A673 (cell line): ENCODE data around the gene OAS2. TPM values are rescaled to one million over a fixed set of nuclear protein-coding genes. Genes with fewer than 3 reads are reported as not detected.
A peak's percentile ranks its signal among the peaks of the same experiment; 100 is the strongest.

Experiments
- BruUV-seq: library from RNA; stranded (reverse); fragments of 400-500 nt; replicated peaks from 2 replicates; lab custom pipeline; 2021; lab: Mats Ljungman, UMichigan
- CTCF ChIA-PET: fragments of 300-600 bp; sonication (Branson Sonifier 250); formaldehyde crosslinking; loops from one replicate; lab custom pipeline; 2022; ENCODE audit warnings: antibody characterized with exemption; lab: Charles Lee
- POLR2A ChIA-PET: fragments of 300-600 bp; sonication (Branson Sonifier 250); formaldehyde crosslinking; loops from one replicate; lab custom pipeline; 2022; ENCODE audit warnings: antibody characterized with exemption; ENCODE audit not compliant: low non-redundant PET; lab: Charles Lee
- DNase-seq: peaks from one replicate; pipeline ENCODE4 v3.0.0-alpha.2; 2015; ENCODE audit warnings: low spot score
- H3K27ac ChIP-seq: fragments of 200-600 bp; sonication (generic); 2 replicates; pipeline ENCODE4 v1.5.1; 2016; ENCODE audit warnings: mixed run types, low read depth, mild to moderate bottlenecking, mixed read lengths, antibody characterized with exemption, low read length; ENCODE audit not compliant: poor library complexity, severe bottlenecking
- H3K27me3 ChIP-seq: fragments of 200-600 bp; sonication (generic); replicated peaks from 2 replicates; pipeline ENCODE4 v1.6.1; 2017; ENCODE audit warnings: mixed run types, low read depth, mild to moderate bottlenecking, mixed read lengths, antibody characterized with exemption, low read length; ENCODE audit not compliant: insufficient read depth, poor library complexity
- H3K36me3 ChIP-seq: fragments of 200-600 bp; sonication (generic); 2 replicates; pipeline ENCODE4 v1.6.1; 2016; ENCODE audit warnings: mixed run types, mild to moderate bottlenecking, mixed read lengths, antibody characterized with exemption, low read length; ENCODE audit not compliant: insufficient read depth, poor library complexity, severe bottlenecking
- H3K4me1 ChIP-seq: fragments of 200-600 bp; sonication (generic); 2 replicates; pipeline ENCODE4 v1.6.1; 2017; ENCODE audit warnings: mixed run types, mild to moderate bottlenecking, mixed read lengths, antibody characterized with exemption, low read length; ENCODE audit not compliant: insufficient read depth, poor library complexity, severe bottlenecking
- H3K4me3 ChIP-seq: fragments of 200-600 bp; sonication (generic); 2 replicates; pipeline ENCODE4 v1.5.1; 2016; ENCODE audit warnings: low read depth, mixed run types, mild to moderate bottlenecking, mixed read lengths, low read length; ENCODE audit not compliant: poor library complexity, severe bottlenecking
- H3K9me3 ChIP-seq: fragments of 200-600 bp; sonication (generic); 2 replicates; pipeline ENCODE4 v1.6.1; 2016; ENCODE audit warnings: mixed run types, low read depth, mild to moderate bottlenecking, mixed read lengths, antibody characterized with exemption, low read length; ENCODE audit not compliant: poor library complexity, severe bottlenecking
- CTCF ChIP-seq: fragments of 300-800, 200-600 bp; sonication (generic); conservative IDR thresholded peaks from 2 replicates; pipeline ENCODE4 v1.5.1; 2017; ENCODE audit warnings: low read depth, mild to moderate bottlenecking, antibody characterized with exemption, low read length, moderate library complexity, mixed read lengths
- EZH2 ChIP-seq: fragments of 200-600 bp; sonication (generic); IDR thresholded peaks from 2 replicates; pipeline ENCODE4 v1.6.1; 2017; ENCODE audit warnings: borderline replicate concordance, low read depth, mild to moderate bottlenecking, mixed read lengths, antibody characterized with exemption, low read length; ENCODE audit not compliant: poor library complexity, severe bottlenecking
- intact Hi-C: fragments of 100-400 bp; cut with micrococcal nuclease; formaldehyde crosslinking; loops from one replicate; pipeline ENCODE4 v1.10.0; 2022; ENCODE audit not compliant: unreplicated experiment
- total RNA-seq: library from RNA; stranded (reverse); gene quantifications from 2 replicates; pipeline ENCODE4 v1.2.3, GENCODE V29; 2021

OAS2 gene
- total RNA-seq, 1 experiment from 2014 or later, result not detected

- H3K9me3 ChIP-seq, result no peaks in the 10 kb centered on the region
- H3K4me1 ChIP-seq, result no peaks in the 10 kb centered on the region
- H3K27me3 ChIP-seq, result peaks cover 15% of the 10 kb centered on the region
- no peak for TF ChIP-seq CTCF
- TF ChIP-seq EZH2, result no peak
- H3K36me3 ChIP-seq, result no peaks in the 10 kb centered on the region
- H3K27ac ChIP-seq, result peak overlapping the region; percentile 23
- POLR2A ChIA-PET, result no interaction called here
- CTCF ChIA-PET, result no interaction called here
- DNase-seq, result no peak
- peak overlapping the region; percentile 59 for H3K4me3 ChIP-seq
- BruUV-seq, result no TSS peak
- intact Hi-C loops, result loop anchor here (10.0 kb wide), 1 partner anchor 368 kb away; the partner anchor contains the start of gene SDSL
Observed at GRCh38 chr12:113056381-113056630, 78.0 kb downstream of the OAS2 start.

DNA sequence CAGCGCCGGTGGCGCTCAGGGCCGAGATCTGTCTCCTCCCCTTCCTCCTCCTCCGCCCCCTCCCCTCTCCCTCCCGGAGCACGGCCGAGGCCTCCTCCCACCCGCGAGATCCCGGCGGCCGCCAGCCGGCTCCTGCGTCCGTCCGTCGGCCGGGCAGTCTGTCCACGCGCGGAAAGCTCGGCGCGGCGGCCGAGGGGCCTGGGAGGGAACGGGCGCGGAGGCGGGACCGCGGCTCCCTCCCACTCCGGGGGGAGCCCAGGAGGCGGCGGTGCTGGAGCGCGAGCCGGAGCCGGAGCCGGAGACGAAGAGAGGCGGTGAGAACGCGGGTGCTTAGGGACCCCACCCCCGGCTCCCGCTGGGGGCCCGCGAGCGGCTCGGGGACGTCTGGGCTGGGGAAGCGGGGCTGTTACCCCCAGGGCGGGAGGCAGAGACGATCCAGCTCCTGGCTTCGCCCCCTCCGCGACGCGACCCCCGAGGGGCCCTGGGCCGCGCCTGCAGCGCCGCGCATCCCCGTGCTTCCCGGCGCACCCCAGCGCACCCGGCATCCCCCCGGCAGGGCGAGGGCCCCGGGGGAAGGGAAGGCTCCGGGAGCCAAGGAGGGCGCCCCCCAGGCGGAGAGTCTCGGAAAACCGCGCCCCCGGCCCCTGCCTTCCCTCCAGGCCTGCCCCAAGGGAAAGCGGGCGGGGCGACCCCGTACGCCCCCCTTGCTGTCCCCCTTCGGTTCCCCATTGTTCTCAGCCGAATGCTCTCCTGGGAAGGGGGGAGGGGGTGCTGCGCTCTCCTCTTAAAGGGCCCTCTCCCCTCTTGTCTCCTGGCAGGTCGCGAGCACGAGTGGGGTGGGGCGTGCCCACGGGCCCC is 78.5 kb downstream of the OAS2 start, which contains the start of gene DTX1:
DTX1 (plus strand) TSS at position 100 of the 858 bp plus-strand sequence. CDS start 1,463 bp downstream, outside the sequence.
- Histone ChIP-seq H3K27ac (peak within 1 kb of the TSS; percentile 23), H3K9me3 (no peaks in the 10 kb centered on the region), H3K36me3 (no peaks in the 10 kb centered on the region), H3K4me3 (peak within 1 kb of the TSS; percentile 59), H3K4me1 (no peaks in the 10 kb centered on the region), H3K27me3 (peaks cover 15% of the 10 kb centered on the region)
- intact Hi-C loops, result loop anchor here (10.0 kb wide), 1 partner anchor 368 kb away; the partner anchor contains the start of gene SDSL
- ChIA-PET POLR2A (no interaction called here), CTCF (no interaction called here)
- TF ChIP-seq EZH2 (peak; percentile 68), CTCF (no peak)
- no TSS peak for BruUV-seq
- peak; percentile 12 for DNase-seq

GRCh38 chr12:113057565-113058485 is 79.5 kb downstream of the OAS2 start:
- no peaks in the 10 kb centered on the region for H3K9me3 ChIP-seq
- intact Hi-C loops, result loop anchor here (10.0 kb wide), 1 partner anchor 367 kb away; the partner anchor contains the start of gene SDSL
- no peak for DNase-seq
- H3K4me3 ChIP-seq, result peak overlapping the region; percentile 59
- no peak overlapping the region for H3K27ac ChIP-seq
- TF ChIP-seq EZH2 (no peak), CTCF (no peak)
- BruUV-seq, result no TSS peak
- ChIA-PET CTCF (no interaction called here), POLR2A (no interaction called here)
- peaks cover 15% of the 10 kb centered on the region for H3K27me3 ChIP-seq
- H3K36me3 ChIP-seq, result no peaks in the 10 kb centered on the region
- H3K4me1 ChIP-seq, result no peaks in the 10 kb centered on the region
